K562 (cell line): ENCODE data around the gene TTC31. TPM values are rescaled to one million over a fixed set of nuclear protein-coding genes. Genes with fewer than 3 reads are reported as not detected.

Experiments used
- CGGBP1 ChIP-seq: fragments of 250-450 bp; sonication (Bioruptor Pico); IDR thresholded peaks from 2 replicates; pipeline ENCODE4 v1.9.0; 2021; ENCODE audit warnings: mild to moderate bottlenecking
- E2F6 ChIP-seq, 2 experiments: IDR thresholded peaks; 2 replicates each; pipeline ENCODE4 v1.6.1; 2011; ENCODE audit warnings: borderline replicate concordance in 1 of 2, control low read depth in 1 of 2, low read depth in 1 of 2, low read length in 1 of 2, mild to moderate bottlenecking in 1 of 2, mixed read lengths in 1 of 2, moderate library complexity in 1 of 2; ENCODE audit not compliant: insufficient read depth in 1 of 2, insufficient read length in 1 of 2, poor library complexity in 1 of 2, severe bottlenecking in 1 of 2; ENCODE audit errors: extremely low read depth in 1 of 2
- ETV5 ChIP-seq: sonication (generic); formaldehyde crosslinking; IDR thresholded peaks from 2 replicates; pipeline ENCODE4 v1.4.0; 2020; ENCODE audit warnings: low read depth, mild to moderate bottlenecking, missing genetic modification reagents
- HMBOX1 ChIP-seq: sonication (generic); IDR thresholded peaks from 2 replicates; pipeline ENCODE4 v1.6.1; 2016
- L3MBTL2 ChIP-seq: fragments of 450-650 bp; IDR thresholded peaks from 2 replicates; pipeline ENCODE4 v1.6.1; 2016; ENCODE audit warnings: mild to moderate bottlenecking, moderate library complexity
- MCM3 ChIP-seq: fragments of 450-650 bp; IDR thresholded peaks from 2 replicates; pipeline ENCODE4 v1.6.1; 2016
- MLLT1 ChIP-seq, 2 experiments: fragments of 450-650 bp; IDR thresholded peaks; 2 replicates each; pipeline ENCODE4 v1.6.1; 2016
- MYC ChIP-seq, 2 experiments: fragments of 250-450 bp in 1 of 2; sonication (Bioruptor Pico) in 1 of 2; IDR thresholded peaks; 2 replicates each; pipeline versions ENCODE4 v1.5.1 to v1.6.1; 2012 to 2021; ENCODE audit warnings: low read depth in 2 of 2, borderline replicate concordance in 1 of 2, improper control_type of control experiment in 1 of 2, low read length in 1 of 2, mild to moderate bottlenecking in 1 of 2, moderate library complexity in 1 of 2
- NBN ChIP-seq: fragments of 450-650 bp; IDR thresholded peaks from 2 replicates; pipeline ENCODE4 v1.6.1; 2016; ENCODE audit warnings: low read depth, mild to moderate bottlenecking
- NELFE ChIP-seq: IDR thresholded peaks from 2 replicates; pipeline ENCODE4 v1.6.1; 2011; ENCODE audit warnings: mild to moderate bottlenecking; ENCODE audit not compliant: insufficient read depth, insufficient read length
- SRSF1 ChIP-seq: fragments of 200-400 bp; formaldehyde crosslinking; IDR thresholded peaks from 2 replicates; pipeline ENCODE4 v1.6.1; 2017; ENCODE audit warnings: mild to moderate bottlenecking, low read depth, low read length, moderate library complexity
- TSHZ1 ChIP-seq: fragments of 250-450 bp; sonication (Bioruptor Pico); IDR thresholded peaks from 2 replicates; pipeline ENCODE4 v1.4.0; 2020; ENCODE audit warnings: mild to moderate bottlenecking, moderate library complexity
- UBTF ChIP-seq, 2 experiments: IDR thresholded peaks; 2 replicates each; pipeline ENCODE4 v1.6.1; 2012; ENCODE audit warnings: improper control_type of control experiment in 2 of 2, low read depth in 2 of 2, low read length in 2 of 2, borderline replicate concordance in 1 of 2
- ZC3H8 ChIP-seq: fragments of 450-650 bp; IDR thresholded peaks from 2 replicates; pipeline ENCODE4 v1.6.1; 2017
- ZNF444 ChIP-seq: fragments of 250-450 bp; sonication (Bioruptor Pico); IDR thresholded peaks from 2 replicates; pipeline ENCODE4 v1.4.0; 2020; ENCODE audit warnings: mild to moderate bottlenecking, moderate library complexity
- ZNF707 ChIP-seq: fragments of 250-450 bp; sonication (Bioruptor Pico); conservative IDR thresholded peaks from 2 replicates; pipeline ENCODE4 v1.8.0; 2022; ENCODE audit warnings: inconsistent platforms, mild to moderate bottlenecking, moderate library complexity
- polyA plus RNA-seq, 8 experiments: library from polyadenylated mRNA; depleted of rRNA in 4 of 8; stranded (reverse) in 5 of 8; unstranded in 3 of 8; fragments of >200 nt; fragmentation: Nextera tagmentation in 2 of 8; fragmentation: Illumina TruSeq in 1 of 8; extraction: Ambion mirVana in 2 of 8; extraction: Trizol in 1 of 8; gene quantifications; 2 replicates each; pipeline versions ENCODE4 v1.2.1 to v1.2.3, GENCODE V29; 2011 to 2014; ENCODE audit warnings: inconsistent platforms in 1 of 8, missing spikeins in 1 of 8
- total RNA-seq, 7 experiments: library from RNA; depleted of rRNA in 6 of 7; stranded (reverse); fragments of >200 nt in 6 of 7; fragmentation: Illumina TruSeq in 2 of 7; extraction: Trizol in 2 of 7; gene quantifications; 2 replicates each; pipeline versions ENCODE4 v1.2.1 to v1.2.3, GENCODE V29; 2011 to 2021; ENCODE audit warnings: low replicate concordance in 1 of 7

The TTC31 gene
- total and polyA plus RNA-seq, 9 of the 15 experiments (the other 6 are each of a cell fraction or from before 2014, with no cell fraction given), result 4.7 to 30.5 (median 15.9) TPM

- TF ChIP-seq MLLT1 (IDR thresholded peaks at IDR 0.05) (no peak), MCM3 (no peak), SRSF1 (no peak), E2F6 (IDR thresholded peaks at IDR 0.05; ENCODE audit: borderline replicate concordance in 1 of 2, extremely low read depth in 1 of 2, insufficient read depth in 1 of 2, insufficient read length in 1 of 2, low read depth in 1 of 2, low read length in 1 of 2, poor library complexity in 1 of 2, severe bottlenecking in 1 of 2) (peak; percentile 58 to 79), MYC (IDR thresholded peaks at IDR 0.05; ENCODE audit: low read depth, low read length) (peak; percentile 66), MYC (CRISPR knock-in tag; IDR thresholded peaks at IDR 0.05; ENCODE audit: borderline replicate concordance, low read depth) (no peak; the same call in 1 of the 2 replicates), ZNF707 (CRISPR knock-in tag) (no peak), ZC3H8 (no peak), NELFE (no peak), L3MBTL2 (peak; percentile 89), ETV5 (peak; percentile 92), UBTF (IDR thresholded peaks at IDR 0.05; ENCODE audit: borderline replicate concordance in 1 of 2, low read depth in 2 of 2, low read length in 2 of 2) (peak; percentile 82 to 97; a peak in 3 of 4 replicates), TSHZ1 (CRISPR knock-in tag) (no peak), HMBOX1 (no peak), NBN (0 out of 2 replicates have a peak, but pooled peaks have one; percentile 20), CGGBP1 (CRISPR knock-in tag) (no peak), ZNF444 (no peak)
These were observed 20.0 kb downstream of the TTC31 start (continued) for GRCh38 chr2:74502720-74503505.
